Fibroblast of lung (primary cell): ENCODE data around the gene ATP5MG.

Experiments used
- CTCF ChIP-seq, 2 donors: IDR thresholded peaks in 1 of 2; conservative IDR thresholded peaks in 1 of 2; 1 replicate in 1 of 2; 2 replicates in 1 of 2; pipeline ENCODE4 v1.5.1; 2011 to 2012; ENCODE audit warnings: low read length in 2 of 2, control low read depth in 1 of 2, inconsistent platforms in 1 of 2, low read depth in 1 of 2, mild to moderate bottlenecking in 1 of 2
- EZH2 ChIP-seq: IDR thresholded peaks from 2 replicates; pipeline ENCODE4 v1.5.1; 2012; ENCODE audit warnings: low read length, control low read depth, mild to moderate bottlenecking; ENCODE audit errors: missing control alignments

GRCh38 chr11:118447423-118447822, 46.0 kb downstream of the ATP5MG start:
- TF ChIP-seq CTCF (conservative IDR thresholded peaks at IDR 0.05 in 1 of 2, IDR thresholded peaks at IDR 0.05 in 1 of 2; ENCODE audit: low read depth in 1 of 2, low read length in 2 of 2) (no peak), EZH2 (no peak)
